ENCODE results near the gene ARSB.

Gene ARSB

DNA sequence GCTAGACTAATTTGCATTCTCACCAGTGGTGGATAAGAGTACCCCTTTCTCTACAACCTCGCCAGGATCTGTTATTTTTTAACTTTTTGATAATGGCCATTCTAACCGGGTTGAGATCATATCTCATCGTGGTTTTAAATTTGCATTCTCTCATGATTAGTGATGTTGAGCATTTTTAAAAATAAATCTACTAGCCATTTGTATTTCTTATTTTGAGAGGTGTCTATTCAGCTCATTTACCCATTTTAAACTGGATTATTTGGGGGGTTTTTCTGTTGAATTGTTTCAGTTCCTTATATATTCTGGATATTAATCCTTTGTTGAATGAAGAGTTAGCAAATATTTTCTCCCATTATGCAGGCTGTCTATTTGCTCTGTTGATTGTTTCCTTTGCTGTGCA lies 139.6 kb downstream of the ARSB start:
- ATAC-seq (replicated peaks) (peak; percentile 16 to 59), DNase-seq (no peak)
- H3K9me3 Mint-ChIP-seq = peaks cover 10% of the 10 kb centered on the region in 2 donors
- no peak overlapping the region for H3K27ac Mint-ChIP-seq
- peaks cover 16 to 30% of the 10 kb centered on the region in 2 donors for H3K4me1 Mint-ChIP-seq
- H3K27me3 Mint-ChIP-seq = no peaks in the 10 kb centered on the region
- H3K36me3 Mint-ChIP-seq = peaks cover 8 to 11% of the 10 kb centered on the region in 2 donors
- H3K4me3 Mint-ChIP-seq = no peak overlapping the region

DNA sequence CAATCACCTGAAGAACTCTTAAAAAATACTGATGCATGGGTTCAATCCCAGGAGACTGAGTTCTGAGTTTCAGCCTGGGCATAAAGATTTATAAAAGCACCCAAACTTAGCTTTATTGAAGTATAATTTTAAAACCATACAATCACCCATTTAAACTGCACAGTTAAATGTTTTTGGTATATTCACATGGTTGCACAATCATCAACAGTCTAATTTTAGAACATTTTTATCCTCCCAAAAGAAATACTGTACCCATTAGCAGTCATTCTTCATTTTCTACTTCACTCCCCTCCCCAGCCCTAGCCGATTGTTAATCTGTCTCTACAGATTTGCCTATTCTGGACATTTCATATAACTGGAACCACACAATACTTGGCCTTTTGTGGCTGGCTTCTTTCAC lies 141.7 kb downstream of the ARSB start:
- DNase-seq (no peak), ATAC-seq (replicated peaks) (no peak)
- Mint-ChIP-seq H3K27ac (no peak overlapping the region), H3K4me3 (no peak overlapping the region), H3K4me1 (peaks cover 15 to 30% of the 10 kb centered on the region in 2 donors), H3K27me3 (no peaks in the 10 kb centered on the region), H3K9me3 (peaks cover 7 to 10% of the 10 kb centered on the region in 2 donors), H3K36me3 (peaks cover 8 to 18% of the 10 kb centered on the region in 2 donors)

DNA sequence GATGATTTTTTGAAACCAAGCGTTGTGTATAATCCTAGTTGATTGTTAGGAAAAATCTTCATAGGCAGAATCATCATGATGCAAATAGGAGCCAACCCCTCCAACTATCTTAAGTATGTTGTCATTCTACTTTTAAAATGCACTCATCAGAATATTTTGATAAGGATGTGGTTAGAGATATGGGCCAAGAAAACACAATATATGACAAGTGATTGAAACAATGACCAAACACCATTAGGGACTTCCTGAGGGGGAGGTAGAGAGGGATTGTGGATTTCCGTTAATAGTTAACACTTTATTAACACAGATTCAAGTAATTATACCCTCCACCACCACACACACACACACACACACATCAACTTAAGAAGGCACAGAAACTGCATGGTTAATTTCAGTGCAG lies 143.3 kb downstream of the ARSB start:
- Mint-ChIP-seq H3K36me3 (peaks cover 7 to 18% of the 10 kb centered on the region in 2 donors), H3K4me1 (peaks cover 12 to 21% of the 10 kb centered on the region in 2 donors), H3K4me3 (no peak overlapping the region), H3K27me3 (no peaks in the 10 kb centered on the region), H3K27ac (no peak overlapping the region), H3K9me3 (peaks cover 4% of the 10 kb centered on the region in 2 donors)
- DNase-seq (no peak), ATAC-seq (replicated peaks) (no peak)

DNA sequence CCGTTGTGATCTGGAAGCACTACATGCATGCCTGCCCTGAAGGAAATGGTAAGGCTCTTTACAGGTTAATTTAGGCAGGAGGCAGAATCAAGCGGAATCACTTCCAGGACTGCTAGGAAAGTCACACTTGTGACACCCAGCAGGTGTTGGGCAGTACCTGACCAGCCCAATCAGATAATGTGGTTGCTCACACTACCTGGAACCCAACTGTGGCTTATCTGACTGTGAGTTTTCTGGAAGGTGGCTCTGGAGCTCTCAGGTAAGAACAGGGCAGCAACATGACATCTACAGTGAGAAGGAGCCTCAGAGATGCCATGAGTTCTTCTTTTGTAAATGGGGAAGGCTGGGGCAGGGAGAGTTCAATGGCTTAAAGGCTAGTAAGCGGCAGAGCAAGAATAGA lies 146.4 kb downstream of the ARSB start:
- no peaks in the 10 kb centered on the region for H3K9me3 Mint-ChIP-seq
- no peak for ATAC-seq (replicated peaks)
- H3K27ac Mint-ChIP-seq = no peak overlapping the region
- H3K36me3 Mint-ChIP-seq = peaks cover 21 to 35% of the 10 kb centered on the region in 2 donors
- H3K4me3 Mint-ChIP-seq = no peak overlapping the region
- no peak for DNase-seq
- H3K27me3 Mint-ChIP-seq = no peaks in the 10 kb centered on the region
- peaks cover 3 to 7% of the 10 kb centered on the region in 2 donors for H3K4me1 Mint-ChIP-seq

DNA sequence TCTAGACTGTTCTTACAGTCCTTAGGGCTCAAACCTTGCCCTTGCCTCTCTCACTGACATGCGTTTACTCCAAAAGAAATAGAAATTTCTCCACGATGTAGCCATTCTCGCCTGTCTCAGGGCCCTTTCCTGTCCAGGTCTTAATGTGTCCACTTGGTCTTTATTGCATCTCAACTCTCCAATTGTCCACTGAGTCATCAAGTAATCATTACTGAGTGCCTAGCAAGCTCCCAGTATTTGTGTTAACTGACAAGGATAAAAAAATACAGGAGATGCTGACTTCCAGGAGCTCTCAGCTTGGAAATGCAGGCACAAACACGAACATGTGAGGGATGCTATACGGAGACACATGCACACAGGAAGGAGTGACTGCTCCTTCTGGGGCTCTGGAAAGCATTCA lies 147.3 kb downstream of the ARSB start:
- H3K4me1 Mint-ChIP-seq = peaks cover 3 to 7% of the 10 kb centered on the region in 2 donors
- DNase-seq = no peak
- ATAC-seq (replicated peaks) = no peak
- no peaks in the 10 kb centered on the region for H3K27me3 Mint-ChIP-seq
- peaks cover 24 to 38% of the 10 kb centered on the region in 2 donors for H3K36me3 Mint-ChIP-seq
- H3K9me3 Mint-ChIP-seq = no peaks in the 10 kb centered on the region
- no peak overlapping the region for H3K27ac Mint-ChIP-seq
- H3K4me3 Mint-ChIP-seq = no peak overlapping the region

DNA sequence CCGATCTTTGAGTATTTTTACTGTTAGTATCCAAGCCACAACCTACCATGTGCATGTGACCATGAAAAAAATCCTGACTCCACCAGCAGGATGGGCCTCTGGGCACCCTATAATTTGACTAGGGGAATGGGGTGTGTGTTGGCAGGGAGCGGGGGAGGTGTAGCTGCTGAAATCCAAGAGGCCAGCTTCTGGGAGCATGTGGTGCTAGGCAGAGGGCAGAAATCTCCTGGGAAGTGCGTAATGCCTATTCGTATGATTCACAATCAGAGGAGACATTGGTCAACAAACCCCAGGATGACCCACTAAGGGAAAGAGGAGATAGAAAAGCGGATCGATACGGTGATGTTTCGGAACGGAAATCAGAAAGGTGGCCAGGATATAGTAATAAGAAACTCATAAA lies 149.9 kb downstream of the ARSB start:
- H3K36me3 Mint-ChIP-seq = peaks cover 25 to 49% of the 10 kb centered on the region in 2 donors

DNA sequence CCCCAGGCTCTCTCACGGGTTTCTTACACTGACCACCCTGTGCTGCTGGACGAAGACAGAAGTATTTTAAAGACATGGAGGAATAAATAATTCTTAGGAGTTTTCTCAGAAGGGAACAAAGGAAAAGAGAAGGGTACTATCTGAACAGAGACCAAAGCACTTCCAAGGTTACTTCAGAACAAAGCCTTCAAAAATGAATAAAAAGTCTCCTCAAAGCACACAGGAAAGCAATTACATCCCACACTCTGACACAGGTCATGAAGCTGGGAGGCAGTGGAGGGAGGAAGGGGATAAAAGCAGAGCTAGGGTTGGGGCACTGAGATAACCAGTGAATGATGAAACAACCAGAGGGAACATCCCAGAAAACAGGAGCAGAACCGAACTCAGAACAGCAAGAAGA lies 151.8 kb downstream of the ARSB start:
- Mint-ChIP-seq H3K36me3 (peaks cover 29 to 54% of the 10 kb centered on the region in 2 donors), H3K4me3 (no peak overlapping the region), H3K27ac (no peak overlapping the region), H3K4me1 (peaks cover 5 to 18% of the 10 kb centered on the region in 2 donors), H3K27me3 (no peaks in the 10 kb centered on the region), H3K9me3 (peaks cover 2 to 4% of the 10 kb centered on the region in 2 donors)
- DNase-seq = no peak
- no peak for ATAC-seq (replicated peaks)

More for the DNA sequence above, 149.9 kb downstream of the ARSB start:
- H3K4me3 Mint-ChIP-seq = no peak overlapping the region
- H3K4me1 Mint-ChIP-seq = peaks cover 0 to 10% of the 10 kb centered on the region in 2 donors
- H3K9me3 Mint-ChIP-seq = no peaks in the 10 kb centered on the region
- H3K27ac Mint-ChIP-seq = no peak overlapping the region
- no peak for ATAC-seq (replicated peaks)
- no peak for DNase-seq
- no peaks in the 10 kb centered on the region for H3K27me3 Mint-ChIP-seq

DNA sequence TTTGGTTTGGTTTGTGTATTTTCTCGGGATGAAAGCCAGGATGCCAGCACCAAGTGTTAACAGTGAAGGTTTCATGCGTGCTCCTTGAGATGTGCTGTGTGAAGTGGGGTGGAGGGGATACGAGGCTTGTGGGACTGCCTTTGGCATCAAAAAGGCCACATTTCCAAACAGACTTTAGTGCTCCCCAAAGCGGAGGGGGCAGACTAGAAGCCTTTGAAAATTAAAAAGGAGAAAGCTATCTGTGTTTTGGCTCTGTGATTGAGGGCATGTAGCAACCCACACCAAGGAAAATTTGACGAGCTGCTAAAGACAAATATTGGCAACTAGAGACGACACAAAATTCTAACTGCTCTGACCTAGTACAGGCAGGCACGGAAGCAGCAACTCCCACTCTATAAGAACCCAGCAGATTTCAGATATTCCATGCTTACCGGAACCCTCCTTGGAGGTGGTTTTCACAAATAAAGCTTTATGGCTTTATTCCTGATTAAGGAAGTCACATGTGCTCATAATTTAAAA lies 154.5 kb downstream of the ARSB start:
- Mint-ChIP-seq H3K4me1 (peaks cover 18 to 43% of the 10 kb centered on the region in 2 donors), H3K36me3 (peaks cover 30 to 50% of the 10 kb centered on the region in 2 donors), H3K9me3 (peaks cover 2 to 4% of the 10 kb centered on the region in 2 donors), H3K4me3 (no peak overlapping the region), H3K27me3 (no peaks in the 10 kb centered on the region), H3K27ac (peak overlapping the region; percentile 62)
- ATAC-seq (replicated peaks) (no peak), DNase-seq (no peak)

DNA sequence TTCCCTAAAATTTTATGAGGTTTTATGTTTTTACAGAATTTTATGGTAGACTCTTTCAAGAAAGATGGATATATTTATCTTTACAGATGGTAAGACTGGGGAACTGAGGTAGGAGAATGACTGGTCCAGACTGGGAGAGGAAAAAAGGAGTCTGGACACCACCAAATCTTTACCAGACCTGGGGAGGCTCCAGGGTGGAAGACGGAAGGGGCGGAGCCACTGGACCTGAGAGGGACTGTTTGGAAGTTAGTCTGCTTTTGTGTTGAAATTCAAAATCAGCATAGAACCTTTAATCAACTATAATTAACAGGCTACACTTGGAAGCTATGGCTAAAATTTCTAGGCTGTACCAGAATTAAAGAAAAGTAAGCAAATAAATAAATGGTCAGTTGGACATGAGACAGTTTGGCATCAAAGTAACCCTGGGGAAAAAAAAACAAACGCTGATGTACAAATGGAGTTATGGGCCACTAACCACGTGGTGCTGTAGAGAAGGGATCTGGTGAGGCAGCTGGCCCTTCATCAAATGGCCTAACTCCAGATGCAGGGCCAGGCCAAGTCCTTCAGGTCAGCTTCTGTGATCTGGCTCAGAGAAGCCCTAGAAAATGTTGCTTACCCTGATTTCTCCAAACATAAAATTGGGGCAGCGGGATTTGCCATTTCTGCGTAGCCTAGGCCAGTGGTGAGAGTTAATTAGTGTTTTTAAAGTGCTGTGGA lies 155.1 kb downstream of the ARSB start:
- Mint-ChIP-seq H3K27me3 (no peaks in the 10 kb centered on the region), H3K27ac (peak overlapping the region; percentile 62), H3K4me1 (peaks cover 18 to 42% of the 10 kb centered on the region in 2 donors), H3K36me3 (peaks cover 24 to 43% of the 10 kb centered on the region in 2 donors), H3K4me3 (no peak overlapping the region), H3K9me3 (peaks cover 2 to 4% of the 10 kb centered on the region in 2 donors)
- no peak for DNase-seq
- no peak for ATAC-seq (replicated peaks)

DNA sequence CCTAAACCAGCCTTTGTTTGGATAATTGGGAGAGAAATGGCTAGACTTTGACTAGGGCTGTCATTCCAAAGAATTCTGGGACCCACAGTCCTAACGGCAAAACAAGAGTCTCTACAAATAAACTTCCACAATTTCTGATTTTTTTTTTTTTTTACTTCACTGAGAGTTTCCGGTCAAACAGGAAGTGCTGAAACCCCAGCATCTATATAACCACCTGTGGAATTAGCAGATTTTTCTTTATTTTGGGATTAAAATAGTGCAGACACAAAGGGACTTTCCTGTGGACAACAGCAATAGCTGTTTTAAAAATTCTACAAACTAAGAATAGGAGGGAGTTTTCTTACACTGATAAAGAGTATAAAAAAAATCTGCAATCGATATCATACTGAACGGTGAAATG lies 157.4 kb downstream of the ARSB start:
- Mint-ChIP-seq H3K9me3 (peaks cover 2 to 4% of the 10 kb centered on the region in 2 donors), H3K27me3 (no peaks in the 10 kb centered on the region), H3K27ac (peak overlapping the region; percentile 25), H3K36me3 (peaks cover 21 to 44% of the 10 kb centered on the region in 2 donors), H3K4me1 (peaks cover 22 to 55% of the 10 kb centered on the region in 2 donors), H3K4me3 (no peak overlapping the region)
- ATAC-seq (replicated peaks) (no peak), DNase-seq (no peak)

DNA sequence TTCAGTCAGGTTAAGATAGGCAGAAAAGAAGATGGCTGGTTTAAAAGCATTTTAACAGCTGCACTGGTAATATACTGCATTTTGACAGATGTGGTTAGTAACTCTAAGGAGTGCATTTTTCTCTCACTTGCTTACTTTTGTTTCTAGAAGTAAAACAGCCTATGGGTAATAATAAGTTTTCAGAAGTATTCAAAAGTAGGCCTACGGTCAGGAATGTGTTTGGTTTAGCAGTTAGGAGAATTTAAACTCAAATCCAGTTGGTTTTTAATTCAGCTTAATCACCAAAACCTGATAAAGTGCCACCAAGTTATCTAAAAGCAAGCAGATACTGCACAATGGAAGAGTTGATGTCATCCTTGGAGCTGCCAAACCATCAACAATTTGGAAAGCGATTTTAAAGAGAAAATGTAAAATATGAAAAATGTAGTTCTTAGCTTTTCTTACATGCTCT lies 160.3 kb downstream of the ARSB start:
- Mint-ChIP-seq H3K36me3 (peaks cover 12 to 34% of the 10 kb centered on the region in 2 donors), H3K27ac (no peak overlapping the region), H3K9me3 (peaks cover 2 to 4% of the 10 kb centered on the region in 2 donors), H3K4me3 (no peak overlapping the region), H3K4me1 (peaks cover 24 to 57% of the 10 kb centered on the region in 2 donors), H3K27me3 (no peaks in the 10 kb centered on the region)
- no peak for ATAC-seq (replicated peaks)
- DNase-seq = no peak

DNA sequence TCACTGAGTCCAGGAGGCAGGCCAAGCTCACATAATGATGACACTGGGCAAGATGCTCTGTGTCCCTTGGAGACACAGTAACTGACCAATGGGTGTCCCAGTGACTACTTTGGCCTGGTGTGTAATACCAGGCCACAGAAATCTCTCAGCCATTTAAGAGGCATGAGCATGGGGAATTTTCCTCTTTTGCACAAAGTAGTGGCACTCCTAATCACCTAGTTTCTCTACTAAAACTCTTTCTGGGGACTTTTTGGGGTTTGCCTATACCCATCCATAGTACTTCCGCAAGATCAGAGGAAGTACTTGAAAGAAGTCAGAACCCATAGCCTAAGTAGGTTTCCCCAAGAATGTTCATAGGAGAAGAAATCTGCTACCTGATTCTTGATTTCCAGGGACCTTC lies 161.9 kb downstream of the ARSB start:
- H3K27me3 Mint-ChIP-seq = no peaks in the 10 kb centered on the region
- H3K9me3 Mint-ChIP-seq = no peaks in the 10 kb centered on the region
- H3K36me3 Mint-ChIP-seq = peaks cover 16 to 33% of the 10 kb centered on the region in 2 donors
- peaks cover 19 to 51% of the 10 kb centered on the region in 2 donors for H3K4me1 Mint-ChIP-seq
- no peak overlapping the region for H3K27ac Mint-ChIP-seq
- ATAC-seq (replicated peaks) (peak; percentile 34 to 65), DNase-seq (no peak)
- H3K4me3 Mint-ChIP-seq = no peak overlapping the region

DNA sequence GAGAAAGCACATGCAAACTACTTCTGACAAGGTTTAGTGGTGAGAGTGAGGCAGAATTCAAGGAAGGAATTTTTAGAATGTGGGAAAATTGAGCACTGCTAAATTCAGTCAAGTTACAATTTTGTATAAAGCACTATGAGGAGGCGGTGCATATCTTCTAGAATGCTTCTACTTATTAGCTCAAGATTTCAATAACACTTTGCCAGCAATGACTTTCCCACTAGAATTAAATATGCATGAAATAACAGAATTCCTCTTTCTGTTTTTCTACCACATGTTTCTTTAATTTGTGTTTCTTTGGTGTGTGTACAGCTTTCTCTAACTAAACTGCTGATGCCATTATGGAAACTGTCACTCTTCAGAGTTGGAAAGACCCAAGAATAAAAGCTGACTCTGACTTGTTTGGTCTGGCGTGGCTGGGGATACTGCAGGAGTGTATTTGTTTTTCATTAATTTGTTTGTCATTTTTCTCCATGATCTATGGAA lies 163.5 kb downstream of the ARSB start:
- peaks cover 17 to 42% of the 10 kb centered on the region in 2 donors for H3K36me3 Mint-ChIP-seq

DNA sequence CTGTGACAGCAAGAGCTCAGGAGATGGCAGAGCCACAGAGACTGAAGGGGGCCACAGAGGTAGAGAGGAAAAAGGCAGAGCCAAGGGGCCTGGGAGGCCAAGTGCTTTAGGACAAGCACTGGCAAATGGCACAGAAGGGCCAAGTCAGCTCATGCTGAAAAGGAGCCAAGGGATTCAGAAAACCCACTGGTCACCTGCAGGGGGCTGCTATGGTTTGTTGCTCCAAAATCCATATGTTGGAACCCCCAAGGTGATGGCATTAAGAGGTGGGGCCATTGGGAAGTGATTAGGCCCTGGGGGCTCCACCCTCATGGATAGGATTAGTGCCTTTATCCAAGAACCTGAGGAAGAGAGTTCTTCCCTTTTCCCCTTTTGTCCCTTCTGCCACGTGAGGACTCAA lies 165.4 kb downstream of the ARSB start:
- H3K27ac Mint-ChIP-seq = no peak overlapping the region
- no peaks in the 10 kb centered on the region for H3K27me3 Mint-ChIP-seq
- H3K36me3 Mint-ChIP-seq = peaks cover 19 to 45% of the 10 kb centered on the region in 2 donors
- no peak for ATAC-seq (replicated peaks)
- DNase-seq = no peak
- H3K4me3 Mint-ChIP-seq = no peak overlapping the region
- H3K9me3 Mint-ChIP-seq = no peaks in the 10 kb centered on the region
- H3K4me1 Mint-ChIP-seq = peaks cover 7 to 22% of the 10 kb centered on the region in 2 donors

More for the DNA sequence above, 163.5 kb downstream of the ARSB start:
- Mint-ChIP-seq H3K9me3 (no peaks in the 10 kb centered on the region), H3K27me3 (no peaks in the 10 kb centered on the region), H3K4me1 (peaks cover 12 to 37% of the 10 kb centered on the region in 2 donors), H3K4me3 (no peak overlapping the region), H3K27ac (no peak overlapping the region)
- no peak for DNase-seq
- ATAC-seq (replicated peaks) = no peak

DNA sequence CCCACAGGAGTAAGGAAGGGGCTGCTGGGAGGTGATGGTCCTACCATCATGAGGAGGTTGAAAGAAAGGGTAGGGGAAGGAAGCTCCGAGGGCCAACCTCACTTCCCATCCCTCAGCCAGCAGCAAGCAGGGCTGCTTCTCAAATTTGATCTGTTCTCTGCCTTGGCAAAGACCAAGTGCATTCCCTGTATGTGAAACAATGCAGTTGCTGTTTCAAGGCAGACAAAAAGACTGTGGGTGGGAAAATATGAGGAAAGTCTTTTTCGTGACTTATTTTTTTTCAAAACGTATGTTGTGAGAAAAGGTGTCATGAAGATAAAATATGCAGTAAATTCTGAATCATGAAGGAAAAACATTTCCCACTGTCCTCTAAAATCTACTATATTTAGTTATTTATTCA lies 165.9 kb downstream of the ARSB start:
- H3K36me3 Mint-ChIP-seq = peaks cover 22 to 50% of the 10 kb centered on the region in 2 donors
- H3K4me1 Mint-ChIP-seq = peaks cover 10 to 19% of the 10 kb centered on the region in 2 donors
- no peaks in the 10 kb centered on the region for H3K27me3 Mint-ChIP-seq
- H3K27ac Mint-ChIP-seq = no peak overlapping the region
- H3K4me3 Mint-ChIP-seq = no peak overlapping the region
- ATAC-seq (replicated peaks) = no peak
- H3K9me3 Mint-ChIP-seq = no peaks in the 10 kb centered on the region
- no peak for DNase-seq
